Activated T-cell treated with anti-CD3 and anti-CD28 coated beads for 48 hours (primary cell): Measurements from ENCODE around the gene ZIK1.

Source experiments
- DNase-seq: peaks from one replicate; pipeline ENCODE4 v3.0.0-alpha.2; 2020; ENCODE audit warnings: low read depth

The ZIK1 gene

DNA sequence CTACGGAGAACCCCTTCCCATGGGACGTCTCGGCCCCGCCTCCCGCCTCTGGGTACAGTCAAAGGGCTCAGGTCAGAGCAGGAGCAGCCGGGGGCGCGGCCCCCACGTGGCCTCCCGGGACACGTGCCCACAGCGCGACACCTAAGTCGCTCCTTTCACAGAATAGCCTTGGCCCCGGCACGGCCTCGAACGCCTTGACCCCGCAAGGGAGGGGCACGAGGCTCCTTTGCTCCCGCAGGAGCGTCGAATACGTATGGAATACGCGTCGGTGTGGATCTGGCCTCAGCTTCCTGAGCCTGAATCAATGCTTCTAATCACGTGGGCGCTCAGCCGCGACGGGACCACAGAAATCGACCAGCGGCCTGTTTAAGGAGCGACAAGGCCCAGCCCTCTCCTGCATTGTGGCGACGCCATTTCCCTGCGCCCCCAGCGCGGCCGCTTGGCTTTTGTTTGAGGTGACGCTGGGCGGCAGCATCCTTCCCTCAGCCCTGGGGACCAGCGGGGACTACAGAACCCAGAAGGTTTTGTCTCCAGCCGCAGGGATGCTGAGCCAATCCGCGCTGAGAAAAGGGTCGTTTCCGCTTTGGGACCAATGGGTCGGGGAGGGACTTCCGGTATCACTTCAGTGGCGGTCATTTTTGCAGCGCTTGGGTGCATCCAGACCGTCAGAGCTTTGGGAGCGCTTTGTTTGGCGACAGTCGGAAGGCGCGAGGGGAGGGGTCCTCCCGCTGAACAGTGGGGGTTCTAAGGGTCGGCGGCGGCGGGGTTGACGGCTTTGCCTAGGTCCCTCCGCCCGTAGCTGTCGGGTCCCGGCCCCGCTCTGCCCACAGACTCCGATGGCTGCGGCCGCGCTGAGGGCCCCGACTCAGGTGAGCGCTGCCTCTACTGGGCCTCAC is at the start of gene ZIK1:
TSS of gene ZIK1 (plus strand) at position 625 of the 896 bp plus-strand sequence. CDS start at position 837, 212 bp downstream.
- peak; percentile 71 for DNase-seq

DNA sequence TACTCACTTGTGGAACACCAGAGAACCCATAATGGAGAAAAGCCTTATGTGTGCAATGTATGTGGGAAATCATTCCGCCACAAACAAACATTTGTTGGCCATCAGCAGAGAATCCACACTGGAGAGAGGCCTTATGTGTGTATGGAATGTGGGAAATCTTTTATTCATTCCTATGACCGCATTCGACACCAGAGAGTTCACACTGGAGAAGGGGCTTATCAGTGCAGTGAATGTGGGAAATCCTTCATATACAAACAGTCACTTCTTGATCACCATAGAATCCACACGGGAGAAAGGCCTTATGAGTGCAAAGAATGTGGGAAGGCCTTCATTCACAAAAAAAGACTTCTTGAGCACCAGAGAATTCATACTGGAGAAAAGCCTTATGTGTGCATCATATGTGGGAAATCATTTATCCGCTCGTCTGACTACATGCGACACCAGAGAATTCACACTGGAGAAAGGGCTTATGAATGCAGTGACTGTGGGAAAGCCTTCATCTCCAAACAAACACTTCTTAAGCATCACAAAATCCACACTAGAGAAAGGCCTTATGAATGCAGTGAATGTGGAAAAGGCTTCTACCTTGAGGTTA is 45.9 kb upstream of the ZIK1 start:
- no peak for DNase-seq

DNA sequence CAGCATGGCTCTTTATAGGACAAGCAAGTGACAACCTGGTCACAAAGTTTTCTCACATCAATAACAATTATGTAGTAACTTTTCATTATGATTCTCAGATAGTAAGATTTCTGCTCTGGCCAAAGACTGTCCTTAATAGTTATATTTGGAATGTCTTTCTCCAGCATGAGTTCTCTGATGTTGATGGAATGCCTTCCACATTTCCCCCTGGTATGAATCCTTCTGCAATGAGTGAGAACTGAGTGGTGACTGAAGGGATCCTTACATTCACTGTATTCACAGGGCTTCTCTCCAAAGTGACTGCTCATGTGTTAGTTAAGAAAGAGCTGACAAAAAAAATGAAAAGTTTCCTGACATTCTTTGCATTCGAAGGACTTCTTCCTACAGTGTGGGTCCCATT is 37.4 kb upstream of the ZIK1 start:
- DNase-seq = no peak

DNA sequence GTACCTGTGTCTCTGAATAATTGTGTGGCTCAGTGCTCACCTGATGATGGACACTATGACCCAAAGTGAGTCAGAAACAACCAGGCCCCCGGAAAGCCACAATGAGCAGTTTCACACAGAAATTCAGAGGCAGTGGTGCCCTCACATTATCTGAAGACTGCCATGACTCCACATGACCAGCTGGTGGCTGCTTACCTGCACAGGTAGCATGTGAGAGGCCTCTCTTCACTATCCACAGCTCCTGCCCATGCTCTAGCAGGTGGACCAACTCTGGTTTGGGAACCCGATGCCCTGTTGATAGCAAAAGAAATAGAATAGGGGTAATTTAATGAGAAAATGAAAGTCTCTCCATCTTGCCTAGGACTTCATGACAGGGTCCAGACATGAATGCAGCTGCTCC is 31.5 kb upstream of the ZIK1 start:
- no peak for DNase-seq

DNA sequence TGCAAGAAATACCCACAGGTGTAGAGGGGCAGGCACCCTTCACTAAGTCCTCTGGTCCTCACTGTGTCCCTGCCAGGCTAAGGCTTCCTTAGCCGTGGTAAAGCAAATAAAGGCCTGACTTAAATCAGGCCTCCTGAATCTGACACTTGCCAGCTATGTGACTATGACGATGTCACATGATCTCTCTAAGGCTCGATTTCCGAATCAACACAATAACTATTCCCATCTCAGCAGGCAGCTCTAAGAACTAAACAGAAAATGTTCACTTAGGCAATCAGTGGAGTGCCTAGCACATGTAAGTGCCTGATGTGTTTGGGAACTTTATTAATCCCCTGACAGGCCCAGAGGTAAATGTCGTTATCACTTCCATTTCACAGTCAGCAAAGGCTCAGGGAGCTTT is 26.3 kb upstream of the ZIK1 start:
- no peak for DNase-seq

DNA sequence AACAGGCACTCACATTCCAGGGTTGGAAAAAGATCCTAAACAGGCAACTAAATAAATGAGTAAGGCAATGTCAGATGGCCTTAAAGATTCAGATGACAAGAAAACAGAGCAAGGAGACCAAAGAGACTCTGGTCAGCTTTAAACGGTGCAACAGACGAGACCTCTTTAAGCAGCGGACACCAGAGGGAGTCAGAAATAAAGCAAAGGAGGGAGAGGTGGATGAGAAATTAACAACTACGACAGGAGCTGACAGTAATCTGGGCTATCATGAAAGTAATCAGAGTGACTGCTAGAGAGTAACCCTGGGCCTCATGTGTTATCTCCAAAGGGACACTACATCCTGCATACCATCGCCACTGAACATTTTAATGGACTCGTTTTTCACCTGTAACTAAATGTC is 25.4 kb upstream of the ZIK1 start:
- DNase-seq = no peak

DNA sequence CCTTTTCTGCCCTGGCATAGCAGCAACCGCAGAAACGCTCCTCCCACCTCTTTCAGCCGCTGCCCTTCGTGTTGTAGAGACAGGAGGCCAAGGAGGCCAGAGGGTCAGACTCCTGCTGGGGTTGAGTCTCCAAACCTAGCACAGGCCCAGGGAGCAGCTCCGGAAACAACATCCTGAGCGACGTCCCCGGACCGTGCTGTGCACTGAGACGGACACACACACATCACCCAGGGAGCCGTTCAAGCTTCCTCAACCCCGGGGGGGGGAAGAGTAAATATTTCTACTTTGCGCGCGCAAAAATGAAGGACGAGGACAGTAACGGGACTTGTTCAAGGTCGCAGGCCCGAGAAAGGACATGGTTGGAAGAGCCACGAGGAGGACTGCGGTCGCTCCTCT is 24.9 kb upstream of the ZIK1 start:
- DNase-seq = no peak

DNA sequence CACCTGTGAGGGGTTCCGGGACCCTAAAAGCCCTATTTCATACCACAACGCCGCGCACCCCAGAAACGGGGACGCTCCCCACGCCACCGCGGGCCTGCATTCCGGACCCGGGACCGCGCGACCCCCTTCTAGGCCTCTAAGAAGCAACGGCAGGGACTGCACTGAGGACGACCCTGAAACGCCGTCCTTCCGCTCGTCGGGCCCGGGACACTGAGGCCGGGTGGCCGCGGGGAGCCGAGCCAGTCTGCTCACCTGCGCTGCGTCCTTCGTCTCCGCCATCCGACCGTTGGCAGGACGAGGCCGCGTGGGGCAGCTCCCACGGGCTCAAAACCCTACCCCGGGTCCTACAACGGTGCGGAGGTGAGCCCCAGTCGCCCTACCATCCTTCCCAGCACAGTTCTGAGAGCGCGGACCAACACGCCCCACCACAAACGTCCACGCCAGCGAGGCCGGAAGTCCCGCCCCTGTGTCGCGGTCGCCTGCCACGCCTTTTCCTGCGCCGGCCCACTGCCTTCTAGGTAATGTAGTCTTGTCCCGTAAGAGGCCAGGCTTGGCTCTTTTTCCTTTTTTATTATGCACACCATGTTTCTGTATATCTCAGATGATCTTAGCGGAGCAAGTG is 24.4 kb upstream of the ZIK1 start, which contains the start of gene ZNF550:
TSS of gene ZNF550 (minus strand) at position 460 of the 622 bp plus-strand sequence. CDS start at position 279, 181 bp downstream.
- DNase-seq = peak; percentile 82

DNA sequence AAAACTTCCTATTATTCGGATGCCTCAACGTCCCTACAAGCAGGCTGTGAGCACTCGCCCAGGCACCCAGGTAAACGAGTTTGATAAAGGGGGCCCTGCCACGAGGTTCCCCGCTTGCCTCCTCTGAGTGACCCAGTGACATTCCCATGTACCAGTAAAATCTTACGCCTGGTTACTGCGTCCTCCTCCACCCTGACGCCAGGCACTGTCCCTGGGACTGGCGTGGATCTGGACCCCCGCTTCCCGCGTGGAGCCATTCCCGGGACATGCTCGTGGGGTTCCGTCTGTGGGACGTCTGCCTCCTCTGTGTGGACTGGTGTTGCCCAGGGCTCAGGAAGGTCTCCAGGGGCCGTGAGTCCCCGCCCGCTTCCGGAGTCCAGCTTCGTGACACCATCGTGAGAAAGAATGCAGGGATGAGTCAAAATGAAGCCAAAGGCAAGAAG is 23.9 kb upstream of the ZIK1 start:
- DNase-seq = no peak

DNA sequence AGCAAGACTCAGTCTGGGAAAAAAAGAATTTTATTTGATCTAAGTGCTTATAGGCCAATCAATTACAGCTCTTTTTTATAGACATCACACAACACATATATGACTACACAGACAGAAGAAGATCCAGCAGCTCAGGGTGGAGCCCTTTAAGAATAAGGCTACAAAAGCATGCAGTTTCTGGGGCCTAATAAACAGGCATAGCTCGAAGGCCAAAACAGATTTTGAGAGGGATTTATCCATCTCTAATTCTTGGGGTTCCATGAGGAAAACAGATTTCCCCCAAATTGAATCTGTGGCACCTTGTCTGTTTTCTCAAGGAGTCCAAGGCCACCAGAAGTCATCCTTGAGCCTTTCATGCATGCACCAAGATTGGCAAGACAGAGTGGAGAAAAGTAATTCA is 20.4 kb upstream of the ZIK1 start:
- no peak for DNase-seq

DNA sequence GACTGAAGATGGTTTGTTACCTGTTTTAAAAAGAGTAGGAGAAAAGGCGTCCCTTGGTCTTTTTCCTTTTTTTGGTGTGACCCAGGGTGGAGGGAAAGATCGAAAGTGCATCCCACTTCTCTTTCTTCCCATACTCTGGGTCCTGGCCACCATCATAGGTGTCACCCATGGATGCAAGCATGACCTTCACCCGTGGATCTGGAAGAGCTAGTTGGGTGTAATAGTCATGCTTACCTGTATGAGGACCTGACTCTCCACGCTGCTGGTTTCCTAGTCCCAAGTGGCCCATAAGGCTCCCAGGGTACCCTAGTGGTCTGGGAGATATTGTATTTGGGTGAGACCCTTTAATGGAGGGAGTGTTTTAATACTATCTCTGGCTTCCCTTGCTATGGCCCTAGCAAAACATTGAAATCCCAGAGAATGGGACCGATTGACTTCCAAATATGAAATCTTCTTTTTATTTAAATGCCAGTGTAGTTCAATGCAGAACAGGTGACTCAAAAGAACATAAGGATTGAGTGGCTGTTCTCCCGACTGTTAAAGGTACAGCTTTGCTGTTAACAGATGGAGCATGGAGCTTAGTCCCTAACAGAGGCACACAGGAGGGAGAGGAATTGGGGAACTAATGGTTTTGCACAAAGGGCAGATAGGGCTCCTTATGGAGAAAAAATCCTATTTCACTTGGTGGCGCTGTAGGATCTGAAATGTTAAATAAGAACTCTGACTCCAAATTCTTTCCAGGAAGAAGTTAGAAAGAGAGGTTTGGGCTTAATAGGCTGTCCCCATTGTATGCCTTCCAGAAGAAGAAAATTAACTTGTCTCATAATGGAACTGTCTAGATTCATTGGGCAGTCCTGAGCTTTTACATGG is 17.3 kb upstream of the ZIK1 start:
- DNase-seq = no peak

DNA sequence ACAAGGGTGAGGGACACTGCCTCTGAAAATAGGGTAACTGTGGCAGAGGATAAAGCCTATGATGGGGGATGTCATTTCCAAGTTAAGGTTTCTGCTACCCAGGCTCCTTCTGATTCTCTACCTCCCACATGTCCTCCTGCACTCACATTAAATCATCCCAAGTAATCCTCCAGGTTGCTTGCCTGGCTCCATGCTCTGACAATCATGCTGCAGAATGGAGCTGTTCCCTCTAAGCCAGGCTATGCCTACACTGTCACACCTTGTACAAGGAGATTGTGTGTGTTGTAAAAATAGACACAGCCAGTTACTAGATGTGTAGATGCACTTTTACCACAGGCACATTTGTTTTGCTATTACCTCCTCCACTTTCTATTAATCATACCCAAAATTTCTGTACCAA is 13.2 kb upstream of the ZIK1 start:
- DNase-seq = no peak

DNA sequence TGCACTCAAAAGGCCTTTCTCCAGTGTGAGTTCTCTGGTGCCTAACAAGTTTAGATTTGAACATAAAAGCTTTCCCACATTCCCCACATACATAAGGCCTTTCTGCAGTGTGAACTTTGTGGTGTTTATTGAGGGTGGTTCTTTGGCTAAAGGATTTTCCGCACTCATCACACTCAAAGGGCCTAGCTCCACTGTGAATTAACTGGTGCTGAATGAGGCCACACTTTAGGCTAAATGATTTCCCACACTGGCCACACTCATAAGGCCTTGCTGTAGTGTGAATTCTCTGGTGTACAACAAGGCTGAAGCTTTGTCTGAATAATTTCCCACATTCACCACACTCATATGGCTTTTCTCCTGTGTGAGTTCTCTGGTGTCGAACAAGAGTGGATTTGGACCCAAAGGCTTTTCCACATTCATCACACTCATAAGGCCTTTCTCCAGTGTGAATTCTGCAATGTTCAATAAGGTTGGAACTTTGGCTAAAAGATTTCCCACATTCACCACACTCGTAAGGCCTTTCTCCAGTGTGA is 11.5 kb upstream of the ZIK1 start:
- no peak for DNase-seq

DNA sequence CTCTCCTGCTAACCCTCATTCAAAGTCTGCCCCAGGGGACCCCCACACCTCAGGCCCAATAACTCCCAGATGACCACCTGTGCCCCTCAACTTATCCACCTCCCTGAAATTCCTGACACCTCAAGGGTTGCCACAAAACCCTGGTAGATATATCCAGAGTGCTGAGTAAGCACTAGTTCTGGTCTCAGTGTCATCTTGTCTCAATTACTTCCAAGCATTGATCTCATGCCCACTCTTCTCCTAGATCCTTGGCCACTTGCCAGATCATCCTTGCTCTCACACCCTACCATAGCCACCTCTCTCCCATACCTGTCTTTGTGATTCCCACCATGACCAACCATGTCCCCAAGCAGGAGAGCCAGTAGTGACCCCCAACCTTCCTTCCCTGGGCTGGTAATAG is 7.3 kb upstream of the ZIK1 start:
- no peak for DNase-seq

DNA sequence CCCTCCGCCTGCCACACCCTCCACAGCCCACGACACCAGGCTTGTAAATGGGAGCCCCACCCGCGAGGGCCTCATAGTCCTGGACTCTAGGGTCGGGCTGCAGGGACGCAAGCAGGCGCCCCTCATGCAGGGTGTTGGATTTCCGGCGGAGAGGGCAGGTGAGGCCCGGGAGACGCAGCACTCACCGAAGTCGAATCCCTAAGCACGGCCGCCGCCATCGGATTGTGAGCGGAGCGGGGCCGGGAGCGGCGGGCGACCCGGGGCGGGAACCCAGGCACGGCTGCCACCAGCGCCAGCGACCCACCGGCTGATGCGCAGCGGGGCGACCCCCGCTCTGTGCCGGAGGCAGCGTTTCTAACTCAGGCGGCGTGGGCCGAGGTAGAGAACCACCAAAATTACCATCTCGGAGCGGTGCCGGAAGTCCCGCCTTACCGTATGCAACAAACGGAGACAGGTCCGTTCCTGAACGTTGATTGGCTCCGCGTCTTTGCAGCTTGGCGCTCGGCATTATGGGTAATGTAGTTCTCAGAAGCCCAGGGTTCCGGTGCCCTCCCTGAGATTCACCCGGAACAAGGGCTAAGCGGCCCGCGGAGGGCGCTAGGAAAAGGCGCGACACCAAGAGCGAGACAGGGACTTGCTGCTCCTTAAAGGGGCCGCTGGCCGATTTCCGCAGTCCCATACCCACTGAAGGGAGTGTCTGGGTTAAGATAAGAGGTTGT is 5.3 kb upstream of the ZIK1 start, which contains the start of gene ZNF416:
TSS of gene ZNF416 (minus strand) at position 425 of the 719 bp plus-strand sequence. CDS start at position 218, 207 bp downstream.
- peak; percentile 89 for DNase-seq

DNA sequence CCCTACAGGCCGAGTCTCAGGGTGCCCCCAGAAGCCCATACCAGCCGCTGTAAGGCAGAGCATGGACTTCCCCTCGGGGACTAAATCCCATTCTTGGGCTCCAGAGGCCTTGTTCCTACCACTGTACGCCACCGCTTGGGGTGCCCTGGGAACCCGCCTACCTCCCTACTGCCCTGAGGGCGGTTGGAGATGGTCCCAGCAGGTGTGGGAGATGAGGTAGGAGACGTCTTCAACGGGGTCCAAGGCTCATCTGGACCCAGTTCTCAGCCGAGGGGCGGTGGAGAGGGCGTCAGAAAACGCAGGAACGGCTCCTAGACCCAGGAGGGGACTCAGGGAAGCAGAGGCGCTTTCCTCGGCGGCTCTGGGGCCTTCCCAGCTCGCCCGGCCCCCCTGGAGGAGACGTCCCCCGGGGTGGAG is 833 bp upstream of the ZIK1 start:
- no peak for DNase-seq

DNA sequence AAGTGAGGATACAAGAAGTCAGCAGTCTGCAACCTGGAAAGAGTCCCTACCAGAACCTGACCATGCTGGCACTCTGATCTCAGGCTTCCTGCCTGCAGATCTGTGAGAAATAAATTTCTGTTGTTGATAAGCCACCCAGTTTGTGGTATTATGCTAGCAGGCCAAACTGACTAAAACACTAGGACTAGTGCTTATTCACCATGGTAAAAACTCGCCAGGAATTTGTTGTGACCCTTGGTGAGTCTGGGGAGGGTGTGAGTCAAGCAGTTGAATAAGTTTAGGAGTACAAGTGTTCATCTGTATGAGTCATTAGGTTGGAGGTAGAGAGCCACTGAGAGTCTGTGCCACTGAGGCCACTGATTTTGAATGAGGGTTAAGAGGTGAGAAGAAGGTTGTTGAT is 3.6 kb downstream of the ZIK1 start:
- no peak for DNase-seq

DNA sequence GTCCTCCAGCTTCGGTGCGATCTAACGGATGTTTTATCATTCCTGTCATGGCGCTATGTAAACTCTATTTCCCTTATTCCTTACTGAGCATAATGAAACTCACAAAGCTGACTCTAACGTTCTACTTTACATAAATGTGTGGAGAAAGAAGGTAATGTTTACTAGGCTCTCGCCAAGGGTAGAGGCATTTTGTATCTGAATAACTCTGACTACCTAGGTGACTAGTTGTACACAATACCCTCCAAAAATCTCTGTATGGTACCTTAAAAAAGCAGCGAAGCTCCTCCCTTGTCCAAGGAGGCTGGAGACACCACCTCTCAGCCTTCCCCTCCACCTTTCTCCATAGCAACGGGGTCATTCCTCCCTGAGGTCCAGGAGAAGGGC is 15.4 kb downstream of the ZIK1 start:
- no peak for DNase-seq

DNA sequence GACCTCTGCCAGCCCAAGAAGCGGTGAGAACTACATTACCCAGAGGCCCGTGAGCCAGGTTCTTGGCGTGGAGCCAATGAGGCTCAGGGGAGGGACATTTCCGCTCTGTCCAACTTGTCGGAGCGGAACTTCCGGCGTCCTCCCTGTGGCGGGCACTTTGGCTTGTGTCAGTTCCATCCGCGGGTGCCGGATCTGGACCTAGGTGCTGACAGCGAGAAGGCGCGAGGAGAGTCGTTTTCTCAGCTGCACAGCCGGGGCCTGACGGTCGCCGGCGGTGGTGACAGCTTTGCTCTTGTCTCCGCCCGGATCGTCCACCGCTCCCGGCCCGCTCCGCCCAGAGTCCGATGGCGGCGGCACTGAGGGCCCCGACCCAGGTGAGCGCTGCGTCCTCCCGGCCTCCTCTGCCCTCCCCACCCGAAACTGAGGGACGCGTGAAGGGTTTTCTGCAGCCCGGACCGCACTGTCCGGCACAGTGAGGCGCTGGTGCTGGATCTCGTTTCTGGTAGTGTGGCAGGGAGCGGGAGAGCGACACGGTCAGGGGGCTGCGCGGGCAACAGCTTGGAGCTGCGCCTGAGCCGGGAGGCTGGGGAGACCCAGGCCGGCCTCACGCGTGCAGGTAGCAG is 15.9 kb downstream of the ZIK1 start, which contains the start of gene ZNF530:
TSS of gene ZNF530 (plus strand) at position 125 of the 623 bp plus-strand sequence. CDS start 4,461 bp downstream, outside the sequence.
- peak; percentile 84 for DNase-seq

DNA sequence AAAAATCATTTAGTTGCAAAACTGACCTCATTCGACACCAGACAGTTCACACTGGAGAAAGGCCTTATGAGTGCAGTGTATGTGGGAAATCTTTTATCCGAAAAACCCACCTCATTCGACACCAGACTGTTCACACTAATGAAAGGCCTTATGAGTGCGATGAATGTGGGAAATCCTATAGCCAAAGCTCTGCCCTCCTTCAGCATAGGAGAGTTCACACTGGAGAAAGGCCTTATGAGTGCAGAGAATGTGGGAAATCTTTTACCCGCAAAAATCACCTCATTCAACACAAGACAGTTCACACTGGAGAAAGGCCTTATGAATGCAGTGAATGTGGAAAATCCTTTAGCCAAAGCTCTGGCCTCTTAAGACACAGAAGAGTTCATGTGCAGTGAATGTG is 23.0 kb downstream of the ZIK1 start:
- no peak for DNase-seq
